Stimulated activated naive CD8-positive, alpha-beta T cell treated with anti-CD3 and anti-CD28 coated beads, Interleukin-15, Interleukin-2, amounts not matched to agents 100 U/mL and 50 U/mL, for 24 hours (primary cell): Measurements from ENCODE around the gene GRK2.

Experiments used
- ATAC-seq: fragments of 150-1000 bp; cut with Tn5 transposase; one replicate; pipeline ENCODE4 v1.10.0; 2021
- DNase-seq: peaks from one replicate; pipeline ENCODE4 v3.0.0; 2021

GRK2 gene

DNA sequence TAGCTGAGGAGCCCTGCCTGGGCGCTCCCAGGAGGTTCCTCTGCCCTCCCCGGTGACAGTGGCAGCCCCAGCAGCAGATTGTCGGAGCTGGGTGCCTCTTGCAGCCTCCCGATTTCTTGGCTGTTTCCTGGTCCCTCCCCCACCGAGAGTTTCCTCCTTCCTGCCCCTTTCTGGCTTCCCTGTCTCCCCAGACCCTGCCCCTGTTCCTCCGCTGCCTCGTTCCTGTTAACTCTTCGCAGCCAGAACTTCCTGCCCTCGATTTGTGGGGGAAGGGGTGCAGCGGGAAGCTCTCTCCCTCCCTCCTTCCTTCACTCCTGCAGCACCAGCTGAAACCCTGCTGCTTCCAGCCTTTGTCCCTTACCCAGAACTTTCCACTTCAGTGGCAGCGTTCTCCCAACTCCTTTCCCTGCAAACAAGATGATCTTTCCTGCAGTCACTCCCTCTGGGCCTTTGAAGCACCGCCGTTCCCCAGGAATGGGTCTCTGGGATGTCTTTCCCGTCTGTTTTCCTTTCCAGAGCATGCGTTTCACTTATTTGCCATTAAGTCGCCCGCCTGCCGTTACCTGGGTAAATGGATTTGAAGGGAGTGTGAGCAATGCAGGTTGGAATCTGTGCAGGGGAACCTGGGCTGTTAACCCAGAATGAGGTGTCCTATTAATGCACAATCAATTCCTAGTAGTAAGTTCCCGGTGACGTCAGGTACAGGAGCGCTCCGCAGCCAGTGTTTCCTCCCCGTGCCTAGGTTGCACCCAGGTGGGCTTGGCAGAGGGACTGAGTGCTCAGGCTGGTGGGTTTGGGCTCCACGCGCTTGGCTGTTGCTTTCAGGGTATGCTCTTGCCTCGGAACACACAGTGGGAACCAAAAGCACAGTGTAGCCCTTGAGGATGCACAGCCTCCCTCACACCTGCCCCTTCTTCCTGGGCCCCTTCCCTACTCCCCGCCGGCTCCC is 4.3 kb downstream of the GRK2 start:
- ATAC-seq (no peak), DNase-seq (no peak)

DNA sequence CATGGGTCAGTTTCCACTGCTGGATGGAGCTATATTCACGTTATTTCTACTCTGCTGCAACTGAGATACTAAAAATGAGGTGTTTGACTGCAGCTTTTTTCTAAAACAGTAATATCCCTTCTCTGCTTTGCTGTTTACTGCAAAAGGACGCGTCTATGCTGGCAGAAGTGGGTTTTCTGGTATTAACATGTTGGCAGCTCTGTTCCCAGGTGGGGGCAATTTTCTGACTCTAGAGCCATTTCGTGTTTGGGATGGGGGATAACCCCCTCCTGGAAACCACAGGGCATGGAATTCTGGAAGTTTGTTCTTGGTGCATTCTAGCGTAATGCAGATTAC is 4.9 kb downstream of the GRK2 start:
- ATAC-seq = no peak
- no peak for DNase-seq

DNA sequence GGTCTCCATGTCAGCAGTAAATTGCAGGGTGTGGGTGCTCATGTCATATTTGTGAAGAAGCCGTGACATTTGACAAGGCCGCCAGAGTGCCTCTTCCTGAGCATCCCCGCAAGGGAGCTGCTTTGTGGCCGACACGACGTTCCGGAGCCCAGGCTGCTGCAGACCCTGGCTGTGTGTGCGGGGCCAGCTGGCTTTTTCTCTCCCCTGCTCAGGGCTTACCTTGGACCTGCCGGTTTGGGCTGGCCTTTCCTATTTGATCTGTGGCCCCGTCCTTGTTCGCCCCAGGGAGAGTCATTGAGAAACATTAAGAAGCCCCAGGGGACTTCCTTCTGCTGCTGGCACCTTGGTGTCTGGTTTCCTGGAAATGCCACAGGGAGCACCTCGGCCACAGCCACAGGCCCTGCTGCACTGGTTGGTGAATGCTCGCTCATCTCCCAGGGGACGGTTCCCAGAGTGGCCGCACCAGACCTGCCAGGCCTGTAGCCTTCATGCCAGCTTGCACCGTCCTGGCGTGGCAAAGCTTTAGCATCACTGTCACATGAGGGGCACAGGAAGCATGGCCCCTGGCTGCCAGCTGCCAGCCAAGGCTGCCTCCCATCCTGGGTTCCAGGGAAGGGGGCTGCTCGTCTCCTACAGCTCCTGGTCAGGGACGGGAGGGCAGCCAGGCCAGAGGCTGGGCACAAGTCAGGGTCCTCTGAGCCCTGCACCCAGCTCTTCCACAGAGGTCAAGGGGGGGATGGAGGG is 5.4 kb downstream of the GRK2 start:
- peak; percentile 30 for ATAC-seq
- DNase-seq = peak; percentile 81

DNA sequence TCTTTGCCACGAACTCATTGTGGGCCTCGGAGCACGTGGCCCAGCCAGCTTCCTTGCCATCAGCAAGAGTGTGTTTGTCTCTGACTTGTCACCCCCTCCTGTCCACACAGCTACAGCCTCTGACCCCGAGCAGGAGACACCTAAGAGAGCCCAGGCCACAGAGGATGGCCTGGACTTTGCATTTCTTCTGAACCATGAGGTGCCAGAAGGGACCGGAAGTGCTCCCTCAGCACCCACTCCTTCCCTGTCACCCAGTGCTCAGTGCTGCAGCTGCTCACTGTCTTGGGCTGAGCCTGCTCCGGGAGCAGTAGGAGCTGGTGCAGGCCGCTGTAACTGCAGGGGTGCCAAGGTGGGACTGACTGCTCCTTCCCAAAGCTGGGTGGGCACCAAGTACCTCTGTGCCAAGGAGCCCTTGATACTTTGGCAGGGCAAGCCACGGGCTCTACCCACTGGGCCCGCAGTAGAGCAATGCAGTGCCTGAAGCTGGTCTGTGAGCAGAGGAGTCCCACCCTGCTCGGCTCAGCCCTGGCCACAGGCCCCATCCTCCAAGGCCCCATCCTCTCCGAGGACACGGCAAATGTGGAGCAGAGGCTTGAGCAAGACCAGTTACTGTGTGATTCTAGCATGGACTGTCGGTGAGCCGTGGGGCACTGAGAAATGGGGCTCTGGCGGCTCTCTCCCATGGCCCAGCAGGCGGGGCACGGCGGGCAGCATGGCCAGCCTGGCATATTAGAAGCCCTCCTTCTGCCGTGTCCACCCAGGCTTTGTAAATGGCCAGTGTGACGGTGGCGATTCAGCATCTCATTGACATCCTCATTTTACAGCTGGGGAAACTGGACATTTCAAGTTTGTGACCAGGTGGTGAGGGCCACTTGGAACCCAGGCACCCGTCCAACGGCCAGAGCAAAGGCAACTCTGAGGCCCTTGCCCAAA is 6.3 kb downstream of the GRK2 start:
- ATAC-seq (peak; percentile 7), DNase-seq (peak; percentile 63)

DNA sequence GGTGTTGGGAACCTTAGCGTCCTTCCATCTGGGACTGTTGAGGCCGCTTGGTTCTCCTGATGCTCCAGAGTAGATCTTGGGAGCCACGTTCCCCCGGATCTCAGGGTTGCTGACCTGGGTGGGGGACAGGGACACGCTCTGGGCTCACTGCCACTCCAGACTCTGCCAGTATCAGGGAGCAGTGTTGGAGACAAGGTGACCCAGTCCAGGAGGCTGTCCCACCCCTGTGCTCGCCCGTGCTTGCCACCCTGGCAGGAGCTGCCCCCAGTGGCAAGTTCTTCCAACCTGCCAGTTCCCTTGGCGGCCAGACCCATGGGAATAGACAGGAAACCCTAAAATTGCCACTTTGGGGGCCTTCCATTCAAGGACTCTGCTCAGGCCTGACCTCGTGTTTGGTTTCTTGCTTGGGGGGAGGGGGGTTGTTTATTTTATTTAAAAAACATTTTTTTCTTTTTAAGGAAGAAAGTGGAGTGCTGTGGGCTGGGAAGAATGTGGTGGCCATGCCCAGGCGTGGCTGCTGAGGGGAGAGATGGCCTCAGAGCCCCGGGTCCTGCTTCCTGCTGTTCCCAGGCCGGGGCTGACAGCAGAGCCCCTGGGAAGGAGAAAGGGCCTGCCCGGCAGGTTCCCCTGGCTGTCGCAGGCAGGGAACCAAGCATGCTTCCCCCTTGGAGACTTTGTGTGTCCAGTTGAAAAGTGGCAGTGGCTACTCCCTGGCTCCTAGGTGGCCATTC is 7.2 kb downstream of the GRK2 start:
- DNase-seq = no peak
- no peak for ATAC-seq

DNA sequence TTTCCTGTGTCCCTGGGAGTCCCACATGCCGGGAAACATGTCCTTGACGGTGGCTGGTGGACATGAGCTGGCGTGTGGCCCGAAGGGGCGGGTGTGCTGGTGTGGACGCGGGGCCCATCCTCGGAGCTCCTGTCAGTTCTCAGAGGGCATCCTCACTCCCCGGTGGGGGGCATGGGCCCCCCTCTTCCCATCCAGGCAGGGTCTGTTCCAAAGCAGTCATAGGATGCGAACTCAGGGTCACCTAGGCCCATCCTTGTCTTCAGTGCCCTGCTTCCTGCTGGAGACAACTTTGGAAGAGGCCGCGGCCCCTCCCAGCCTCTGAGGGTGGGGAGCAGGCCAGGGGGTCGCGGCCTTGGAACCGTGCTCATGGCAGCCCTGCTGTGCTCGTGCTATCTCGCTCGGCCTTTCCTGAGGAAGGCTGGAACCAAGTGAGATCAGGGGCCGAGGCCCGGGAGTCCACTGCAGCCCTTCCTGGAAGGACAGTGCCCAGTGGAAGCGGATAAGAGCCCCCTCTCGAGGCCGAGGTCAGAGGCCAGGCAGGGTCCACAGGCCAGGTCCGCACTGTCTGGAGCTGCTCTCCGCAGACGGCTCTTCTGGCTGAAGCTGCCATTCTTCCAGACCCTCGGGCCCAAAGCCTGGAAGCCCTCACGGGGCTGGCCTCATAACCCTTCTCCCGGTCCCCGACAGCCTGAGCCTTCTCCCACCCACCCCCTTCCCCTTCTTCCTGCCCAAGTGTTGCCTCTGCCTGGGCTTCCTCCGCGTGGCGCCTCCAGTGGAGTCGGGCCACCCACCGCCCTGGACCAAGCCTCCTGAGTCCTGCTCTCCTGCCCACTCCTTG is 8.7 kb downstream of the GRK2 start:
- ATAC-seq (no peak), DNase-seq (no peak)

DNA sequence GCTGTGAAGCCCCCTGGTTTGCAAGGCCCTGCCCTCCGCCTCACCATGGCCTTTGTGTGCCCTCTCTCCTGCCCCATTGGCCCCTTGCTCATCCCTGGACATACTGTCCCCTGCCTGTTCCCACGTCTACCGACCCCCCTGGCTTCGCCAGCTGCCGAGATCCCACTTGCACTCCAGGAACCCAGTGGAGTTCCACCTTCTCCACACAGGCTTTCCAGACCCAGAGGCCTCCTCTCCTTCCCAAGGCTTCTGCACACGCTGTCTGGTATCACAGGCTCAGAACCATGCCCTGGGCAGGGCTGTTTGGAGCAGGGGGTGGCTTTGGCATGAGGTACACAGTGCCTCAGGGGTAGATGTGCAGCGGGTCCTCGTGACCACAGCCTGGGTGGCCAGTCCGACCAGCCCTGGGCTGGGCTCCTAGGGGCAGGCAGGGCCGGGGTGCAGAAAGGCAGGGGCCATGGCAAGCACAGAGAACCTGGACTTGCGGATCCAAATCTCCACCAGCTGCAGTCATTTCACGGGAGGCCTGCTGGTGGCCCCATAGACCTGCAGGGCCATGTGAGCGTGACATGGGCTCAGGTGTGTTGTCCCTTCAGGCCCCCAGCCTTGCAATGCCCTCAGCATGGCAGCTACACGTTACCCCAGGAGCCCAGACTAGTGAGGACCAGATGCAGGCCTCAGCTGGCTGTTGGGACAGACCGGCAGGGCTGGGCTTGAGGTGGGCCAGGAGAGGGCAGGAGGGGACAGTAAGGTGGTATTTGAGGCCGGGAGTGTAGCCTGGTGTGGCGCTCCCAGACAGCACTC is 9.5 kb downstream of the GRK2 start:
- DNase-seq = peak; percentile 44
- no peak for ATAC-seq

DNA sequence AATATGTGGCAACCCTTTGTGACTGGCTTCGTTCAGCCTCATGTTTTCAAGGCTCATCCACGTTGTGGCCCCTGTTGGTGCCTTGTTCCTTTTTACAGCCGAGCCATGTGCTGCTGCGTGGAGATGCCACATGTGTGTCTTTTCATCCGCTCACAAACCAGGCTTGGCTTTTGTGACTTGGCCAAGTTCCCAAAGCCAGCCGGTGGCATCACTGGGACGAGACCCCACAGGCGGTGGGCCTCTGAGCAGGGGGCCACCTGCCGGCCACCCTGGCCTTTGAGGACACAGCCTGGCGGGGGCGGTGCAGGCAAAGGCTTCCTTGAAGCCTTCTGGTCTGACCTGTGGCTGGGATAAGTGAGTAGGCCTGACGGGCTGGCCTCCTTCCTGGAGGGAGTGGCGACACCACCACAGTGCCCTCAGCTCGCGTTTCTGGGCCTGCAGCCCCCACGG is 10.5 kb downstream of the GRK2 start:
- DNase-seq = peak; percentile 84
- ATAC-seq = peak; percentile 69

DNA sequence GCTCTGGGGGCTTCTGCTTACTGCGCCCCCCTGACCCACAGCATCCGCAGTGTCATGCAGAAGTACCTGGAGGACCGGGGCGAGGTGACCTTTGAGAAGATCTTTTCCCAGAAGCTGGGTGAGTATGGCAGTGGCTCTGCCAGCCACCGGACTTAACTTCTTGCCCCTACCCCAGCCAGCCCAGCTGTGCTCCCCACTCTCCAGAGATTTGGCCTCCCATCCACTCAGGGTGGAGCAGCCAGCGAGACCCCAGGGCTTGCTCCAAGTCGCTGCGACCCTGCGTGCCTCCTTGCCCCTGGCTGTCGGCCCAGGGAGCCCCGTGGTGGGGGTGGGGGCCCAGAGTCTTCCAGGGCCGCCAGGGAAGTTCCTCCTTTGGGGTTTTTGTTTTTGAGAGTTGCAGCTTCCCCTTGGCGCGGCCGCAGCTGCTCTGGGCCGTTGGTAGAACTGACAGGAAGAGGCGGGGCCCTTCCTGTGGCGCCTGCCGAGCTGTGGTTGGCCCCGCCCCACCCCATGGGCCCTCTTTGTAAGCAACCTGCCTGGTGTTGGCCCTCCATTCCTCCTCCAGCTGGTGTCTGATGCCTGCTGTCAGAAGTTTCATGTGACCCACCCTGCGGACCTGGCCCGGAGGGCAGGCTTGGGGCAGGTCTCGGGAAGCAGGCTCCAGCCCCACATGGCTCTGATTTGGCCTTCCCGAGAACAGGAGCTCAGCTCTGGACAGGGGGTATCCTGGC is 11.1 kb downstream of the GRK2 start:
- peak; percentile 92 for DNase-seq
- peak; percentile 84 for ATAC-seq

DNA sequence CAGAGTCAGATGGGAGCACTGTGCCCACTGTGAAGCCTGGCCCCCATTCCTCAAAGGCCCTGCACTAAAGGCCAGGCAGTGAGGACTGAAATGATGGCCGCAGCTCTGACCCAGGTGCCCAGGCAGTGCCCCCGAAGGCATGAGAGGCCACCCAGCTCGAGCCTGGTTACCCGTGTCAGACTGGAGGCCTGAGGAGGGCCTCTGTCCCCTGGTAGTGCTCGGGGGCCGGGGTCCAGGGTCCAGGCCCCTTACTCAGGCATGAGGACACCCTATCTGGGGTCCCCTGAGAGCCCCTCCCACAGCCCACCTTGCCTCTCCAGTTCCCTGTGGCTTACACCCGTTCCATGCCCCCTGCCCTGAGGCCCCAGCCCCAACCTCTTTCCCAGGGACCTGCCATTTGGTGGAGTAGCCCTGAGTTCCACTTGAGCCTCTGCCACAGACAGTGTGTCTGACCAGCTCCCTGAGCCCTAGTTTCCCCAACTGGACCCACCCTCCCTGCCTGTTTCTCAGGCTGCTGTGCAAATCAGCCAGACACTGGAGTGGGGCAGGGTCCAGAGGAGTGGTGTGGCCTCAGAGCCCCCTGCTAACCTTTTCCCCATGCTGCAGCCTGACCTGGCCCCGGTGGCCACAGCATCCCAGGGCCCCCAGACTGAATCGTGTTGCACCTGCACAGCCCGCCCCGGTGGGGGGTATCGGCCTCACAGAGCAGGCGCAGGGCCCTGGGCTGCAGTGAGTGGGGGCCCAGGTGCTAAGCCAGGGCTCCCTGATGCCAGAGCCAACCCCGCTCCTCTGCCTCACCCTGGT is 12.1 kb downstream of the GRK2 start:
- ATAC-seq (no peak), DNase-seq (no peak)

DNA sequence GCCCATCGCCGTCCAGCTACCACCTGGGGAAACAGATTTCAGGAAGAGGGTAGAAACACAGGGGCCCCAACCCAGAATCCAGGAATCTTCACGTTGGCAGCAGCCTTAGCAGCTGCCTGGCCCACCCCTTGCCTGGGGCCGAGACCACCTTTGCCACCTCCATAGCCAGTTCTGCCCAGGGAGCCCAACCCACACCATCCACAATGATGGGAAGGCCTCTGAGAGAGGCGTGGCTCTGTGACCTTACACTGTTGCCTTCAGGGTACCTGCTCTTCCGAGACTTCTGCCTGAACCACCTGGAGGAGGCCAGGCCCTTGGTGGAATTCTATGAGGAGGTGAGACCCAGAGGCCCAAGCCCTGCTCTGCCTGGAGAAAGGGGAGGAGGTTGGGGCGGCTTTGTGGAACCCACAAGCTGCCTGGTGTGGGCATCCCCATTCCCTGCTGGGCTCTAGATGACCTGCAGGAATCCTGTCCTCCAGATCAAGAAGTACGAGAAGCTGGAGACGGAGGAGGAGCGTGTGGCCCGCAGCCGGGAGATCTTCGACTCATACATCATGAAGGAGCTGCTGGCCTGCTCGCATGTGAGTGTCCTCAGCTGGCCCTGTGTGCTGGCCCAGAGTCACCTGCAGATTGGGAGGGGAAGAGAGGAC is 12.8 kb downstream of the GRK2 start:
- ATAC-seq (no peak), DNase-seq (no peak)

DNA sequence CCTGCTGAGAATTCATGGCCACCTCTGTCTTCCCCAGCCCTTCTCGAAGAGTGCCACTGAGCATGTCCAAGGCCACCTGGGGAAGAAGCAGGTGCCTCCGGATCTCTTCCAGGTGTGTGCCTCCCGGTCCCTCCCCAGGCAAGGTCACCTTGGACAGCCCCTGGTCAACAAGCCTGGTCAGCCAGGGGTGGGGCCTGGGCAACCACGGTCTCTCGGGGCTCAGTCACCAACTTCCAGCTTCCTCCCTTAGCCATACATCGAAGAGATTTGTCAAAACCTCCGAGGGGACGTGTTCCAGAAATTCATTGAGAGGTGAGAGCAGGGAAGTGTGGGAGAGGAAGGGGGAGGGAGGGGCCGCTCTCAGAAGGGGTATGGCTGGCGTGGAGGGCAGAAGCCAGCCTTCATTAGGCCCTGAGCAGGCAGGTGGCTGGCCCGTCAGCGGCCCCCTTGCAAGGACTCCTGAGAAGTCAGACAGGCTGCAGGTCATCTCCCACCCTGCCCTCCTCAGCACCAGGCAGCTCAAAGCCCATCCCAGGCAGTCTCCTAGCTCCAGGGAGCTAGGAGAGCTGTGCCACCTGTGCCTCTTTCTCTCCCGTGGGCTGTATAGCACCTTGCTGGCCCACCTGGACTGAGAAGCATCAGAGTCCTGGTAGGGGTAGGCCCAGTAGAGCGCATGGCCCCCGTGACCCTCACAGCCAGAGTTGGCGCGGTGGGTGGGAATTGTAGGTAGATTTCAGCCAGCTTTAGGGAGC is 13.5 kb downstream of the GRK2 start:
- no peak for DNase-seq
- ATAC-seq = no peak

DNA sequence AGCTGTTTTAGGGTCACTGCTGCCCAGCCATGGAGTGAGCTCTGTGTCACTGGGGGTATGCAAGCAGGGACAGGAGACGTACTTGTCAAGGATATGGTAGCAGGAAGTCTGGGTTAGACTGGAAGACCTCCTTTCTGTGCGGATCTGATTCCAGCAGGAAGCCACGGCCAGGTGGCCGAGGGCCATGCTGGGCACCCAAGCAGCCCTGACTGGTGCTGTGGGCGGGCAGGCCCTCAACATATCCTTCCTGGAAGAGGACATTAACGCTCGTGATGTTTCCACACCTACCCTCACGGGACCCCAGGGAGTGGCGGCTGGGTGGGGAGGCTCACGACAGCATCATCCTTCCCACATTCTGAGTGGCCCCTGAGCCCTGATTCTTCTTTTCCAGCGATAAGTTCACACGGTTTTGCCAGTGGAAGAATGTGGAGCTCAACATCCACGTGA is 14.1 kb downstream of the GRK2 start:
- ATAC-seq = no peak
- peak; percentile 1 for DNase-seq

DNA sequence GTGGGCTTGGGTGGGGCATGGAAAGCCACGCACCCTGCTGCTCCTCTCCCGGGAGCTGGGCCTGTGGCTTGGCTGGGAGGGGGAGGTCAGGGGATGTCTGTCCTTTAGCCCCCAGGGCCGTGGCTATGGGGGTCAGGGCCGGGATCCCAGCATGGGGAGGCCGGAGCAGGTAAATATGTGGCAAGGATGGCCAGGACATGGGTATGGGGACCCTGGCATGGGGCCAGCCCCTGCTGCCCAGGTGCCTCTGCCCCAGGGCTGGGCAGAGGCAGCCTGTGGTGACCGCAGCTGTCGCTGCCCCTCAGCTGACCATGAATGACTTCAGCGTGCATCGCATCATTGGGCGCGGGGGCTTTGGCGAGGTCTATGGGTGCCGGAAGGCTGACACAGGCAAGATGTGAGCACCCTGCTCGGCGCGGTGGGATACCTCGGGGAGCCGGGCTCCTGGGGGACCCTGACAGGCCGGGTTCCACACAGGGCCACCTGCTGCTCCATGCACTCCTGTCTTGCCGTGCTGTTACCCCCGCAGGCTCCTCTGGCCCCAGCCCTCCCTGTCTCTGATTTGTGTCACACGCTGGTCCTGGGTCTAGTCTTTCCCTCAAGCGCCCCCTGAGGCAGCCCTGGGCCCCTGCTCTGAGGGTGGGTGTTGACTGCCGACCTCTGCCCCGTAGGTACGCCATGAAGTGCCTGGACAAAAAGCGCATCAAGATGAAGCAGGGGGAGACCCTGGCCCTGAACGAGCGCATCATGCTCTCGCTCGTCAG is 14.7 kb downstream of the GRK2 start:
- DNase-seq = peak; percentile 3
- ATAC-seq = no peak

DNA sequence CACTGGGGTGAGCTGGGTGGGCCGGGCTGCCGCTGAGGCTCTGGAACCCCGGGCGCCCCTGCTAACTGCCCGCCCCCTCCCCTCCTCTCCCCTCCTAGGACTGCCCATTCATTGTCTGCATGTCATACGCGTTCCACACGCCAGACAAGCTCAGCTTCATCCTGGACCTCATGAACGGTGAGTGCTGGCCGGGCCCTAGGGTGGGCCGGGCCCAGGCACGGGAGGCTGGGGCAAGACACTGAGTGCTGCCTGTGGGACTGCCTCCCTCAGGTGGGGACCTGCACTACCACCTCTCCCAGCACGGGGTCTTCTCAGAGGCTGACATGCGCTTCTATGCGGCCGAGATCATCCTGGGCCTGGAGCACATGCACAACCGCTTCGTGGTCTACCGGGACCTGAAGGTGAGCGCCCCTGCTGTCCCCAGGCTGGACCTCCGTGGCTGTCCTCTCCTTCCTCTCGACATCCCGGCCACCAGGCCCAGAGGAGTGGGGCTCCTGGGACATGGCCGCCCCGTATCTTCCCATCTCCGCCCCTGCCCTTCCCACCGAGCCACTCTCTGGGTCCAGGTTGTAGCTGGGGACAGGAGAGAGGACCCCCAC is 15.4 kb downstream of the GRK2 start:
- peak; percentile 2 for DNase-seq
- ATAC-seq = no peak
